Prostate gland (tissue), 2 donors: ENCODE results near the gene CFAP157. TPM values are rescaled to one million over a fixed set of nuclear protein-coding genes. Genes with fewer than 3 reads are reported as not detected.
"Not testable (repeated sequence)": the region's sequence is repeated elsewhere in the genome, so short reads cannot be mapped to it uniquely, and the experiment has no call there.

ENCODE experiments used
- DNase-seq: peaks from one replicate; pipeline ENCODE4 v3.0.0-alpha.2; 2019; ENCODE audit warnings: low spot score
- H3K27ac ChIP-seq, 2 donors: fragments of 200-600 bp; sonication (generic); 2 replicates each; pipeline ENCODE4 v1.5.1; 2017 to 2019
- H3K27me3 ChIP-seq: fragments of 200-600 bp; sonication (generic); replicated peaks from 2 replicates; pipeline ENCODE4 v1.5.1; 2019; ENCODE audit not compliant: insufficient read depth
- H3K36me3 ChIP-seq, 2 donors: fragments of 200-600 bp; sonication (generic); 1 replicate in 1 of 2; 2 replicates in 1 of 2; pipeline versions ENCODE4 v1.5.1 to v1.8.1; 2017 to 2019
- H3K4me1 ChIP-seq: fragments of 200-600 bp; sonication (generic); replicated peaks from 2 replicates; pipeline ENCODE4 v1.5.1; 2019
- H3K4me3 ChIP-seq, 2 donors: fragments of 200-600 bp; sonication (generic); 2 replicates each; pipeline ENCODE4 v1.5.1; 2017 to 2019
- H3K9me3 ChIP-seq: fragments of 200-600 bp; sonication (generic); 2 replicates; pipeline ENCODE4 v1.5.1; 2017
- POLR2A ChIP-seq: fragments of 450-650 bp; IDR thresholded peaks from one replicate; pipeline ENCODE4 v1.6.1; 2016; ENCODE audit warnings: antibody characterized with exemption, mild to moderate bottlenecking
- POLR2AphosphoS5 ChIP-seq: sonication (generic); formaldehyde crosslinking; IDR thresholded peaks from one replicate; pipeline ENCODE4 v1.6.1; 2017; ENCODE audit warnings: antibody characterized with exemption
- WGBS: methylation state at CpG from one replicate; pipeline ENCODE4 v1.1.5; 2018; 5-methylcytosine and 5-hydroxymethylcytosine counted together
- intact Hi-C: fragments of 100-400 bp; cut with DNase I; formaldehyde crosslinking; loops from one replicate; pipeline ENCODE4 v1.14.2; 2022
- total RNA-seq, 2 donors: library from RNA; depleted of rRNA; stranded (reverse); fragments of >200 nt; gene quantifications; one replicate each; pipeline ENCODE4 v1.1.0, GENCODE V29; 2016
- TF ChIP-seq, protein P1 (sequence below), 4 experiments: fragments of 200-600 bp in 2 of 4; fragments of 450-650 bp in 2 of 4; sonication (generic) in 2 of 4; IDR thresholded peaks; 1 replicate in 3 of 4; 2 replicates in 1 of 4; pipeline ENCODE4 v1.5.1; 2016 to 2019; ENCODE audit warnings: antibody characterized with exemption in 4 of 4, mild to moderate bottlenecking in 2 of 4, moderate library complexity in 2 of 4

CFAP157 gene
- total RNA-seq, 2 donors from 2014 or later = 2.8 TPM; not detected in 1

GRCh38 chr9:127755061-127756060 is 48.6 kb downstream of the CFAP157 start:
- no peak overlapping the region for H3K4me3 ChIP-seq
- intact Hi-C loops = no loop called here
- no peaks in the 10 kb centered on the region for H3K9me3 ChIP-seq
- no peaks in the 10 kb centered on the region for H3K4me1 ChIP-seq
- DNase-seq = no peak
- H3K36me3 ChIP-seq = no peaks in the 10 kb centered on the region
- WGBS = 13% methylated on average over 57 of the region's 61 CpGs
- TF ChIP-seq, protein P1, sequence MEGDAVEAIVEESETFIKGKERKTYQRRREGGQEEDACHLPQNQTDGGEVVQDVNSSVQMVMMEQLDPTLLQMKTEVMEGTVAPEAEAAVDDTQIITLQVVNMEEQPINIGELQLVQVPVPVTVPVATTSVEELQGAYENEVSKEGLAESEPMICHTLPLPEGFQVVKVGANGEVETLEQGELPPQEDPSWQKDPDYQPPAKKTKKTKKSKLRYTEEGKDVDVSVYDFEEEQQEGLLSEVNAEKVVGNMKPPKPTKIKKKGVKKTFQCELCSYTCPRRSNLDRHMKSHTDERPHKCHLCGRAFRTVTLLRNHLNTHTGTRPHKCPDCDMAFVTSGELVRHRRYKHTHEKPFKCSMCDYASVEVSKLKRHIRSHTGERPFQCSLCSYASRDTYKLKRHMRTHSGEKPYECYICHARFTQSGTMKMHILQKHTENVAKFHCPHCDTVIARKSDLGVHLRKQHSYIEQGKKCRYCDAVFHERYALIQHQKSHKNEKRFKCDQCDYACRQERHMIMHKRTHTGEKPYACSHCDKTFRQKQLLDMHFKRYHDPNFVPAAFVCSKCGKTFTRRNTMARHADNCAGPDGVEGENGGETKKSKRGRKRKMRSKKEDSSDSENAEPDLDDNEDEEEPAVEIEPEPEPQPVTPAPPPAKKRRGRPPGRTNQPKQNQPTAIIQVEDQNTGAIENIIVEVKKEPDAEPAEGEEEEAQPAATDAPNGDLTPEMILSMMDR (IDR thresholded peaks at IDR 0.05) = no peak
- TF ChIP-seq POLR2A = no peak
- TF ChIP-seq POLR2AphosphoS5 = no peak
- peaks cover 7% of the 10 kb centered on the region for H3K27me3 ChIP-seq
- no peak overlapping the region for H3K27ac ChIP-seq

DNA sequence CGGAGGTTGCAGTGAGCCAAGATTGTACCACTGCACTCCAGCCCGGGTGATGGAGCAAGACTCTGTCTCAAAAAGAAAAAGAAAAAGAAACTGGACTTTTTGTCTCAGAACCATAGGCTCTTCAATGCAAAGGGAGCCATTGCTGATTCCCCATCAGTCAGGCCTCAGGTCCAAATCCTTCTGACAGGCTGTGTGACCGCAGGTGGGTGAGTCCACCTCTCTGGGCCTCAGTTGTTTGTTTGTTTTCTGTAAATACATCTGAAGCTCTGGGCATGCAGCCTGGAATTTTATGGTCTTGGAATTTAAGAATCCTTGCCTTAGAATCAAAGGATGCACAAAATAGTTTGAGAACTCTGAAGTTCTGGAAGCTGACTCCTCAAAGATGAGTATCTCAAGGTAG is 49.4 kb downstream of the CFAP157 start:
- intact Hi-C loops = no loop called here
- DNase-seq = no peak
- WGBS = 77% methylated on average over 3 of the region's 3 CpGs
- no peak overlapping the region for H3K4me3 ChIP-seq
- H3K4me1 ChIP-seq = no peaks in the 10 kb centered on the region
- TF ChIP-seq, protein P1 (IDR thresholded peaks at IDR 0.05) = no peak
- TF ChIP-seq POLR2A (no peak), POLR2AphosphoS5 (no peak)
- no peak overlapping the region for H3K27ac ChIP-seq
- peaks cover 7% of the 10 kb centered on the region for H3K27me3 ChIP-seq
- H3K9me3 ChIP-seq = no peaks in the 10 kb centered on the region
- no peaks in the 10 kb centered on the region for H3K36me3 ChIP-seq

- WGBS = 83% methylated on average over 11 of the region's 11 CpGs
- H3K9me3 ChIP-seq, H3K27ac ChIP-seq, intact Hi-C loops, H3K4me3 ChIP-seq, H3K4me1 ChIP-seq, DNase-seq, H3K36me3 ChIP-seq, H3K27me3 ChIP-seq: not testable (repeated sequence)
Observed at GRCh38 chr9:127756776-127757175, 50.0 kb downstream of the CFAP157 start.

GRCh38 chr9:127758843-127759242 is 52.1 kb downstream of the CFAP157 start:
- TF ChIP-seq, protein P1 (IDR thresholded peaks at IDR 0.05) = no peak
- no peak for TF ChIP-seq POLR2A
- no peak for TF ChIP-seq POLR2AphosphoS5
- WGBS = 80% methylated on average over 5 of the region's 5 CpGs
- intact Hi-C loops = no loop called here
- no peaks in the 10 kb centered on the region for H3K9me3 ChIP-seq
- H3K27ac ChIP-seq = no peak overlapping the region
- no peaks in the 10 kb centered on the region for H3K4me1 ChIP-seq
- no peak for DNase-seq
- H3K36me3 ChIP-seq = no peaks in the 10 kb centered on the region
- H3K27me3 ChIP-seq = peaks cover 7% of the 10 kb centered on the region
- no peak overlapping the region for H3K4me3 ChIP-seq

DNA sequence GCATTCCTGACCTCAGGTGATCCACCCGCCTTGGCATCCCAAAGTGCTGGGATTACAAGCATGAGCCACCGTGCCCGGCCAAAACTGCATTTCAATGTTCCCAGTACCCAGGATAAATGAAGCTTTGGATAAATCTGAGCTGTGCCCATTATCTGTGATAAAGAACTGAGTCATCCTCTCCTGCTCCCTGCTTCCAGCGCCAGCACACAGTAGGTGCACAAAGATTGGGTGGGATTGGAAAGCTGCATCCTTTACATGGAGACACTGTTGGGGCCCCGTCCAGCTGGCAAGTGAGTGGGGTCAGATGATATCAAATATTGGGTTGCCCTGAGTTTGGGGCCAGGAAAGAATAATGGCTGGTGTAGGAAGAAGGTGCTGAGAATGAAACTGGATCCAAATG is 54.3 kb downstream of the CFAP157 start:
- WGBS = 86% methylated on average over 5 of the region's 5 CpGs
- DNase-seq = no peak
- Histone ChIP-seq H3K4me1 (no peaks in the 10 kb centered on the region), H3K27ac (no peak overlapping the region), H3K36me3 (no peaks in the 10 kb centered on the region), H3K9me3 (no peaks in the 10 kb centered on the region), H3K4me3 (no peak overlapping the region), H3K27me3 (no peaks in the 10 kb centered on the region)
- intact Hi-C loops = no loop called here
- TF ChIP-seq POLR2A (no peak), POLR2AphosphoS5 (no peak)
- TF ChIP-seq, protein P1 (IDR thresholded peaks at IDR 0.05) = no peak
